Activated T-helper 9 cell treated with anti-CD3 and anti-CD28 coated beads, Interleukin-2, amount 50 U/mL, for 16 hours (primary cell): ENCODE measurements around the gene L3MBTL3.

Source experiments
- DNase-seq: peaks from one replicate; pipeline ENCODE4 v3.0.0-alpha.2; 2020; ENCODE audit warnings: low read depth

The L3MBTL3 gene

DNA sequence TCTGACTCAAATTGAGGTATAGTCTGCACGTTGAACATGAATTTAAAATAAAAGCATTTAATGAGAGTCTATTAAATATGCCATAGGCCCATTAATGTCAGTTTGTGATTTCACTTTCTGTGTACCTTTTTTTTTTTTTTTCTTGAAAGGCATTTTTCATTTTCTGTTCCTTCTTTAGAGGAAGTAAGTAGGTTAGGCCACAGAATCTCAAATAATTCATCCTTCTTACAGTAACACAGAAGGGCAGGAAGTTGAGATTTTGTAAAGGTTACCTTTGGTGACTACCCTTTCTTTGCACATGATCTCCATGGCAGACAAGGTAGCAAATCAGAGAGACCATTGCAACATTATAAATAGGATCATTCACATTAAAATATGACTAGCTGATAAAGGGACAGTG lies 9.6 kb downstream of the L3MBTL3 start:
- DNase-seq: no peak

DNA sequence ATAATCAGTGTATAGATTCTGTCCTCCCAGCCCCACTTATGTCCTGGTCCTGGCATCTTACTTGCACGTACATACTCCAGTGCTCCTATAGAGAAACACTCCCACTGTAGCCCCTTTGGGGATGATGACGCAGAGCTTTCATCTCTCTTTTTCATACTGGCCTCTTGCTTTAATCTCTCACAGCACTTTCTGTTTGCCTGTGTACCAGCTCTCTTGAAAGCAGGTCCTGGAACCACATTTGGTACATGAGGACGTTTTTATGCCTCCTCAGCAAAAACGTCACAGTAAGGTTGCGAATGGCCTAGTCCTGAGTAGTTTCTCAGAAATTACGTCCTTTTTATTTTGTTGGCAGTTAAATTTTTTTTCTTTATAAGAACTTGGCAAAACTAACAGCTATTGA lies 10.8 kb downstream of the L3MBTL3 start:
- DNase-seq: no peak

- DNase-seq: no peak
Observed at GRCh38 chr6:130032758-130033340, 14.5 kb downstream of the L3MBTL3 start.

DNA sequence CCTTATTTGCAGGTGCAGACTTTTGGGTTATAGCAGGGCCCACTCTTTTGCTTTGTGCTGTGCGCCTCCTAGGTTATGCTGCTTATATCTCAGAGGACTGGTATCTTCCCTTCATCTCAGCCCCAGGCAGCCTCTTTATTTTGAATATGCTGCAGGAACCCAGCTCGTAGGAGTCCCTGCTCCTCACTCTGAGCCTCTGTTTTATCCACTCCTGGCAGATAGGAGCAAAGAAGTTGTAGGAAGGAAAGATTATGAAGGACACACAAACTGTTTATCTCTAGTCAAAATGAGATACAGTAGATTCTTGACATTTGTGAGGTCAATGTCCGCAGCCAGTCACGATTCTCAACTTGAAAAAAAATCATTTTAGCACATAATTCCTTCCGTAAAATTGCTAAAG lies 15.6 kb downstream of the L3MBTL3 start:
- DNase-seq: no peak

DNA sequence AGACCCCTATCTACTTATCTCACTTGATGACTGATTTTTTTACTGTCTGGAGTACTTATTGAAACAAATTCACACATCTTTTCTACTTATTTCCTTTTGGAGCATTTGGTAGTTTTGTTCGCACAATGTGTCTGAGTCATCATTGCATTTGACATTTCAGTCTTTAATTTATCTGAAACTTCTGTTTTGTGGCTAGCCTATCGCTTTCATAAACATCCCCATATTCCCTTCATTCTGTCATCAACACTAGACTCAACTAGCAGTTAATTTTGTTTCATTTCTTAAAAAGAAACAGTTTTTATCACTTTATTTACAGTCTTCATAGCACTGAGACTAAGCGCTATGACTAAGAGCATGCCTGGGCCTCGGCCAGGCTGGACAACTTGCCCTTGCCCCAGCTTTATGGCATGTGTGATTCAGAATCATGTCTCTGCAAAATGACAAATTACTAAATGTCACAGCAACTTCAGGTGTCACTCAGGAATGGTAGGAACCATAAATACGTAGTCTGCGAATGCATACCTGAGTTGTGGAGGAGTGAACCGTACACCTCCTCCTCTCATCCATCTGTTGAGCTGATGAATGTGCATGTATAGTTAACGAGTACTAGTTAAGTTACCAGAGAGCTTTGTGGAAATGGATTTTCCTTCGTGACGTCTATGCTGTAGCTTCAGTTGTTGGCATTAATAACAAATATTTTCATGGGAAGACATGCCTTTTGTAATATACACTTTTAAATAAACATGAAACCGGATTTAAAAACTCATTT lies 16.2 kb downstream of the L3MBTL3 start:
- no peak for DNase-seq

DNA sequence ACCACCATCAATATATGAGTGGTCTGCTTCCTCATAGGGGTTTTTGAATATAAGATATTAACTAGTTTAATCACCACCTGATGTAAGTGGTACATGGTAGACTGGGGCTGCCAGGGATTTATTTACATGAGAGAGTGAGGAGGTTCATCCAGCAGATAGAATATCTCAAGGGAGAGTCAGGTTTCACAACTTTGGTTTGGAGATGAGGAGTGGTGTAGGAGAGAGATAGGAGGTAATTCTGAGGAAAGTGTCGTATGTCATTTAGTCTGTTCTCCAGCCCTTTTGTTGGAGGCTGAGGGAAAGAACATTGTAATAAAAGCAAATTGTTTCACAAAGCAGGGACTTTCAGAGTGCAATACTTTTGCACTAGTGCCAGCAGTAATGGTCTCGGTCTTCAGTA lies 16.8 kb downstream of the L3MBTL3 start:
- DNase-seq: no peak

- DNase-seq: no peak
Observed at GRCh38 chr6:130037207-130037811, 18.9 kb downstream of the L3MBTL3 start.

GRCh38 chr6:130041594-130041993 lies 23.2 kb downstream of the L3MBTL3 start:
- DNase-seq: no peak

DNA sequence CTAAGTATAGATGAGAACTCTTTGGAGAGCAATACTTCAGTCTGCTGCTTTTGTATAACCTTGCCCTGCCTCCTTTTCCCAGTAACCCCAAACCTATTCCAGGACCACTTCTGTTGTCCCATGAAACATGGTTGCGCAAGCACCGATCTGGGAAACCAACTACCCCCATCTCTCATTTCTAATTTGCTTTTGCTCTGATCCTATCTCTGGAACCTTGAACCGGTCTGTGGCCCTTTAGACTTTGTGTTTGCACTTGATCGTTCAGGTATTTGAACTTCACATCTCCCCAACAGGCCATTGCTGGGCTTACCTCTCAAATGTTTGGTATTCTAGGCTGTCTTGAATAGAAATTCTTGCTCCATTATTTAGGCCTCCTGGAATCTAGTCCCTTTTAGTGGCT lies 25.0 kb downstream of the L3MBTL3 start:
- DNase-seq: no peak

DNA sequence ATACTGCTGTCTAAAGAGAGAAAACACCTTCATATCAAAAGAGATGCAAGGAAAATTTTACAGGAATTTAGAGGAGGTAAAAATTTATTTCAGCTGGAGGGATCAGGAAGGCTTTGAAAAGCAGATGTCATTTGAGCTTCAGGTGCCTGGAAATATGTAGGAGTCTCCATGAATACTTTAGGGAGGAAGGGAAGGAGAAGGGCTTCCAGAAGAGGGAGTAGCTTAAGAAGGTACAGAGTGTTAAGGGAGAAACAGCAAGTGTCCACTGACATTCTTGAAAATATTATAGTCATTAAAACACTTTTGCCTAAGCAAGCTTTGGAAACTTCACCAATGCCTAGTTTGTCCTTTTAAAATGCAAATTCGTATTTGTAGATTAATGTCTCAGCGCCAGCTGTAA lies 27.2 kb downstream of the L3MBTL3 start:
- no peak for DNase-seq

- DNase-seq: no peak
Observed at GRCh38 chr6:130046671-130047070, 28.3 kb downstream of the L3MBTL3 start.

DNA sequence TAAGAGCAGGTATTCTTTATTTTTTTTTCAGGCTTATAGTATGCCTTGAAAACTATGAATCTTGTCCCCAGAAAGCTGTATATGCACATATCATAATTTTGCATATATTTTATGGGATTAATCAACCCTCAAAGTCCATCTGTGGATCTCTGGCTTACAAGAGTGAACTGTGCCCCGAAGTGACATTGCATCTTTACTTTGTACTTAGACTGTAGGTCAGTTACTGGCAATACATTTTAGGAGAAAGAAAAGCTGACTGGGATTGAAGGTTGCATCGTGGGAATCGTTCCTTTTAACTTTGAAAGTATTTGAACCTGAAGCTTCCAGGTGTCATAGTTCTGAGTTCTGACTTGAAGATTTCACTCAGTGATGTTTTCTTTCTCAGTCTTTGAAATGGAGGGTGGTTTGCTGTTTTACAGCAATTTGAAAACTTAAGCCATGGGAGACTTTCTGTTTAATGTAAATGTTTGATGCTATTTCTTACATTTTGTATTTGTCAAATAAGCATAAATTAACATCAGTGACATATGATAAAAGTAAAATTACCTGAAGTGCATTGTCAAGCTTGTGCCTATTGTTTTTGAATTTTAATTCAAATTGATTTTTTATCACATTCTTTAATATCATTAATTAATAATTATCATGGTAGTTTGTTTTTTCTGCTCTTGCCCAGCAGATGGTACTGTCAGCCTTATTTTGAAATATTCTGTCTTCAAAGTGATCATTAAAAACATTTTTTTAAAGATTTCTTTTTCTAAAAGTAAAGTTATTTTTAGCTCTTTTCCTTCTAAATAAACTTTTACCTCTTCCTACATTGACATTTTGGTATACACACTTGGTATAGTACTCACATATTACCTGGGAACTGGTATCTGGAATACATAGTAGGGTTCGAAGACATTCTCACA lies 29.0 kb downstream of the L3MBTL3 start:
- no peak for DNase-seq

DNA sequence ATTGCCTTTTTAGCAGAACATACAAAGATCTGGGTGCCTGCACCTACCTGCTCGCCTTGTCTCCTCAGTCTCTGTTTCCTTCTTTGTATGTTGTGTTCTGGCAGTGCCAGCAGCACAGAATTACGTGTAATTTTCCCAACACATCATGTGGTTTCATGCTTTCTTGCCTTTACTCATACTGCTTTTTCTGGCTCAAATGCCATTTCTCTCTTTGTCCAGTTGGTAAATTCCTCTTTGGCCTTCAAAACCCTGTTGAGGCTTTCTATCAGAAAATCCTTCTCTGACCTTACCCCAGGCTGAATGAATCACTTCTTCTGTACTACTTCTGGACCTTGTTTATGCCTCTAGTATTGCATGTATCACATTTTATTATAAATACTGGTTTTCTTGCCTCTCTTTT lies 31.8 kb downstream of the L3MBTL3 start:
- DNase-seq: no peak

DNA sequence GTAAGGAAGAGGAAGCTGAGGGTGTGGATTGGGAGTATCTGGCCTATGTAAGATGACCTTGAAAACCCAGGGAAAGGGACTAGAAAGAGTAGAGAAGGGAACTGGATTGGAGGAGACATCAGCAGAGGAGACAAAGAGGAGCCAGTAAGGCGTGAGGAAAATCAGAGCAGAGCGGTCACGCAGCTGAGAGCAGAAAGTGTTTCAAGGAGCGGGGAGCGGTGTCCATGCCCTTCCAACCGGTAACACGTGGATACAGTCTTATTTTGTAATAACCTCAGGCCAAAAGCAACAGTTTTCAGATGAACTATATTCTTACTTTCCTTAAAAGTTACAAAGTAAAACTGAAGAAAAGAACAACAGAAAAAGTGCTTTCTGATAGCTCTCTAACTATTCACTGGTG lies 36.3 kb downstream of the L3MBTL3 start:
- no peak for DNase-seq

DNA sequence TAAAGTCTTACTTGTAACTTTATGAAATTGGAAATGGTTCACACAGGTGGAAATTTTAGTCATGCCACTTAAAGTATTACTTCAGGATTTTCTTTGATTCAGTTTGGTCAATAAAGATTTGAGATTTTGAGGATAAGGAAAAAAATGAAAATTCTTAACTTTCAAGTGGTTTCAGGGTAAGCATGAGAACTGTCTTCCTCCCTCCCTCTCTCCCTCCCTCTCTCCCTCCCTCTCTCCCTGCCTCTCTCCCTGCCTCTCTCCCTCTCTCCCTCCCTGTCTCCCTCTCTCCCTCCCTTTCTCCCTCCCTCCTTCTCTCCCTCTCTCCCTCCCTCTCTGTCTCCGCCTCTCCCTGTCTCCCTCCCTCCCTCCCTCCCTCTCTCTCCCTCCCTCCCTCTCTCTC lies 36.9 kb downstream of the L3MBTL3 start:
- no peak for DNase-seq

DNA sequence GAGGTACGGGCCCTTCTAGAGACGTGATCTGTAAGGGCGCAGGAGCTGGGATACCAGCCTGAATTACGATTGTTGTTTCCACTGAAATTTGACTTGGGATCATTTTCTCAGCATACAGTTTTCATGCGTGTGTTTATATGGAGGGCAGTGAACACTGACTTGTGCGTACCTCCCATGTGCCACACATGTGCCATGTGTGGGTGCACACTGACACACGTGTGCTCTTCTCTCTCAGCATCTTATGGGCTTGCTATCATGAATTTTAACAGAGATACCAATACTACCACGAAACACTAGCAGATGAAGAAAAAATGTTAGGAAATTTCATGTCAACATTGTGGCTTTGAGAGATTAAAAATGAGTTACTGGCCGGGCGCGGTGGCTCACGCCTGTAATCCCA lies 39.1 kb downstream of the L3MBTL3 start:
- no peak for DNase-seq

GRCh38 chr6:130063806-130064205 lies 45.4 kb downstream of the L3MBTL3 start:
- no peak for DNase-seq

DNA sequence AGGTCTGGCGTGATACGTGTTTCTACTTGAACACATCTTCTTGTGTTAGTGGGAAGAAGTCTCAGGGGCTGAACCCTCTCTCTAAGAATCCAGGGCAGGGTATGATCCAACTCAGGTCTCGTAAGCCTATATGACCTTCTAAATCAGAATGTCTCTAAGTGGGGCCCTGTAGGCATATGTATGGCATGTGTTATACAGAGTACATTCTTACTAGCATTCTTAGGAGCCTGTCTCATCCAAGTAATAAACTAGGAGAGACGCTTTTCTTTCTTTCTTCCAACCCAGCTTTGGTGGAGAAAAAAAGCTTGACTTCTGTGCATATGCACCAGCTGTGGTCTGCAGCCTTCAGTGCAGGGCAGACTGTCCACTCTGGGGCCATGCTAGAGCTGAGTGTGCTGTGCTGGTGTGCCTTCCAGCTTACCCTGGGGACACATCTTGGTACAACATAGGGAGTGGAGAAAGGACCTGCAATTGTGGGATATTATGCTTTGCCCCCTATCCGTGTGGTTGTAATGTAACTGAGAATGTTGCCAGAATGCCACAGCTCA lies 47.3 kb downstream of the L3MBTL3 start:
- no peak for DNase-seq

GRCh38 chr6:130069485-130069884 lies 51.1 kb downstream of the L3MBTL3 start:
- no peak for DNase-seq

GRCh38 chr6:130070326-130070725 lies 51.9 kb downstream of the L3MBTL3 start:
- DNase-seq: no peak

GRCh38 chr6:130070792-130071191 lies 52.4 kb downstream of the L3MBTL3 start:
- DNase-seq: no peak

GRCh38 chr6:130075879-130076460 lies 57.6 kb downstream of the L3MBTL3 start:
- no peak for DNase-seq
